ENCODE measurements around the gene CDK5RAP2.

DNA sequence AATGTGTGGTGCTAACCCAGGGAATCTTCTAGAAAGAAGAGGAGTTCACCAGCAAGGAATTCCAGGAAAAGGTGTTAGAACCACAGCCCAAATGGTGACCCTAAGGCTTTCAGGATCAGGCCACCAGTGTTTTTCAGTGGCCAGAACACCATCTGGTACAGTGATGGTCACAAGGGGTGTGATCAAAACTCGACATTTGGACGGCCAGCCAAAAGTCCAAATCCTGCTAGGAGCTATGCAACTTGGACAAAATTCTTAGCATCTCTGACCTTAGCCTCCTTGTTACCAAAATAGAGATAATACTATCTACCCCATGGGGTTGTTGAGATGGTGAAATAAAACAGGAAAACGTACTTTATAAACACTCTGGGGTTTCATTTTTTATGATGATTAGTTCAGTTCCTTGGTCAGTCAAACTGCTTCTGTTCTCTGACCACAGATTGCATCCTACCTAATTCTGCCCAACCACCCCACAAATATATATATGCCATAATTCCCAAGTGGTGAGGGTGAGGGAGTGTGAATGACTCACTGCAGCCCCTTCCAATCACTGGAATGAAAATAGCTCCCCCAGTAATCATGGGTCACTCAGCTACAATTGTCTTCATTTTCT, 210.3 kb downstream of the CDK5RAP2 start:
- TF ChIP-seq, protein P1, sequence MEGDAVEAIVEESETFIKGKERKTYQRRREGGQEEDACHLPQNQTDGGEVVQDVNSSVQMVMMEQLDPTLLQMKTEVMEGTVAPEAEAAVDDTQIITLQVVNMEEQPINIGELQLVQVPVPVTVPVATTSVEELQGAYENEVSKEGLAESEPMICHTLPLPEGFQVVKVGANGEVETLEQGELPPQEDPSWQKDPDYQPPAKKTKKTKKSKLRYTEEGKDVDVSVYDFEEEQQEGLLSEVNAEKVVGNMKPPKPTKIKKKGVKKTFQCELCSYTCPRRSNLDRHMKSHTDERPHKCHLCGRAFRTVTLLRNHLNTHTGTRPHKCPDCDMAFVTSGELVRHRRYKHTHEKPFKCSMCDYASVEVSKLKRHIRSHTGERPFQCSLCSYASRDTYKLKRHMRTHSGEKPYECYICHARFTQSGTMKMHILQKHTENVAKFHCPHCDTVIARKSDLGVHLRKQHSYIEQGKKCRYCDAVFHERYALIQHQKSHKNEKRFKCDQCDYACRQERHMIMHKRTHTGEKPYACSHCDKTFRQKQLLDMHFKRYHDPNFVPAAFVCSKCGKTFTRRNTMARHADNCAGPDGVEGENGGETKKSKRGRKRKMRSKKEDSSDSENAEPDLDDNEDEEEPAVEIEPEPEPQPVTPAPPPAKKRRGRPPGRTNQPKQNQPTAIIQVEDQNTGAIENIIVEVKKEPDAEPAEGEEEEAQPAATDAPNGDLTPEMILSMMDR (conservative IDR thresholded peaks at IDR 0.05 in 1 of 2, IDR thresholded peaks at IDR 0.05 in 1 of 2; ENCODE audit: low read depth in 1 of 2, low read length in 2 of 2) = no peak
- no peak for TF ChIP-seq EZH2 (IDR thresholded peaks at IDR 0.05; ENCODE audit: low read length, missing control alignments)

Data from fibroblast of lung (primary cell).